ENCODE measurements around the gene IL21R.
"Not testable (repeated sequence)": the region's sequence is repeated elsewhere in the genome, so short reads cannot be mapped to it uniquely, and the experiment has no call there.

IL21R gene

GRCh38 chr16:27446721-27447120, 44.7 kb downstream of the IL21R start:
- DNase-seq (ENCODE audit: low read depth) = no peak

GRCh38 chr16:27447301-27447700, 45.3 kb downstream of the IL21R start:
- no peak for DNase-seq (ENCODE audit: low read depth)

GRCh38 chr16:27448532-27449433, 46.8 kb downstream of the IL21R start:
- no peak for DNase-seq (ENCODE audit: low read depth)

GRCh38 chr16:27449434-27450195, 47.6 kb downstream of the IL21R start:
- no peak for DNase-seq (ENCODE audit: low read depth)

- DNase-seq (ENCODE audit: low read depth) = no peak
Observed at GRCh38 chr16:27450196-27450549, 48.2 kb downstream of the IL21R start.

GRCh38 chr16:27452569-27453493, 50.9 kb downstream of the IL21R start:
- no peak for DNase-seq (ENCODE audit: low read depth)

GRCh38 chr16:27453494-27453825, 51.5 kb downstream of the IL21R start:
- DNase-seq (ENCODE audit: low read depth) = no peak

- DNase-seq (ENCODE audit: low read depth) = no peak
Observed at GRCh38 chr16:27455700-27456099, 53.7 kb downstream of the IL21R start.

- not testable (repeated sequence) for DNase-seq (ENCODE audit: low read depth)
Observed at GRCh38 chr16:27457605-27457900, 55.6 kb downstream of the IL21R start.

- no peak for DNase-seq (ENCODE audit: low read depth)
Observed at GRCh38 chr16:27458258-27458657, 56.3 kb downstream of the IL21R start.

- no peak for DNase-seq (ENCODE audit: low read depth)
Observed at GRCh38 chr16:27458987-27459688, 57.2 kb downstream of the IL21R start.

GRCh38 chr16:27460213-27460612, 58.2 kb downstream of the IL21R start:
- no peak for DNase-seq (ENCODE audit: low read depth)

- no peak for DNase-seq (ENCODE audit: low read depth)
Observed at GRCh38 chr16:27460663-27461482, 58.9 kb downstream of the IL21R start.

GRCh38 chr16:27461483-27462171, 59.7 kb downstream of the IL21R start:
- no peak for DNase-seq (ENCODE audit: low read depth)

- DNase-seq (ENCODE audit: low read depth) = no peak
Observed at GRCh38 chr16:27462200-27462845, 60.3 kb downstream of the IL21R start.

- DNase-seq (ENCODE audit: low read depth) = no peak
Observed at GRCh38 chr16:27462846-27463682, 61.1 kb downstream of the IL21R start.

GRCh38 chr16:27463741-27464591, 62.0 kb downstream of the IL21R start:
- DNase-seq (ENCODE audit: low read depth) = no peak
